Measurements from ENCODE around the gene OR2AE1.

DNA sequence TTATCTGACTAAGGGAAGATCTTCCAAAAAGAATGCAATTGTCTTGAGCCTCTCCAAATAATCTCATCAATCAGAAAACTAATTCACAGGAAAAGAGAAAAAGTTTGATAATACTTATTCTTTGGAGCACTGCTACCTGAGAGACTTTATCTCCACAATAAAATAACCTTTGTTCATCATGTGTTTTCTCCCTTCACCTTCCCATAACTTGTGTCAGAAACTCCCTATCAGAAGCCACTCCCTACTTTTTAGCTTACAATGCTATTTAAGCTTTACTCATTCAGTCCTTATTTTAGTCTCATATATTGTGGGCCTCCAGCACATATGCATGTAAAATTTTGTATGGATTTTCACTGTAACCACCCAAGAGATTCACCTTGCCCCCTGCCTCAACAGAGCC, 48.0 kb downstream of the OR2AE1 start:
- TF ChIP-seq, protein P1, sequence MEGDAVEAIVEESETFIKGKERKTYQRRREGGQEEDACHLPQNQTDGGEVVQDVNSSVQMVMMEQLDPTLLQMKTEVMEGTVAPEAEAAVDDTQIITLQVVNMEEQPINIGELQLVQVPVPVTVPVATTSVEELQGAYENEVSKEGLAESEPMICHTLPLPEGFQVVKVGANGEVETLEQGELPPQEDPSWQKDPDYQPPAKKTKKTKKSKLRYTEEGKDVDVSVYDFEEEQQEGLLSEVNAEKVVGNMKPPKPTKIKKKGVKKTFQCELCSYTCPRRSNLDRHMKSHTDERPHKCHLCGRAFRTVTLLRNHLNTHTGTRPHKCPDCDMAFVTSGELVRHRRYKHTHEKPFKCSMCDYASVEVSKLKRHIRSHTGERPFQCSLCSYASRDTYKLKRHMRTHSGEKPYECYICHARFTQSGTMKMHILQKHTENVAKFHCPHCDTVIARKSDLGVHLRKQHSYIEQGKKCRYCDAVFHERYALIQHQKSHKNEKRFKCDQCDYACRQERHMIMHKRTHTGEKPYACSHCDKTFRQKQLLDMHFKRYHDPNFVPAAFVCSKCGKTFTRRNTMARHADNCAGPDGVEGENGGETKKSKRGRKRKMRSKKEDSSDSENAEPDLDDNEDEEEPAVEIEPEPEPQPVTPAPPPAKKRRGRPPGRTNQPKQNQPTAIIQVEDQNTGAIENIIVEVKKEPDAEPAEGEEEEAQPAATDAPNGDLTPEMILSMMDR (IDR thresholded peaks at IDR 0.05): no peak
- TF ChIP-seq POLR2A (IDR thresholded peaks at IDR 0.05): no peak

Data from breast epithelium (tissue), 3 donors.